Osteocyte (in vitro differentiated cells): ENCODE measurements around the gene PLIN3. TPM values are rescaled to one million over a fixed set of nuclear protein-coding genes. Genes with fewer than 3 reads are reported as not detected.

Experiments
- DNase-seq: peaks from one replicate; pipeline ENCODE4 v3.0.0; 2021; ENCODE audit warnings: mixed read lengths; ENCODE audit not compliant: unreplicated experiment; ENCODE audit errors: extremely low spot score
- H3K27ac Mint-ChIP-seq: one replicate; pipeline ENCODE4 v1.8.0; 2021; ENCODE audit warnings: mild to moderate bottlenecking, mixed read lengths; ENCODE audit not compliant: unreplicated experiment
- H3K27me3 Mint-ChIP-seq: one replicate; pipeline ENCODE4 v1.8.0; 2021; ENCODE audit warnings: mixed read lengths; ENCODE audit not compliant: unreplicated experiment
- H3K36me3 Mint-ChIP-seq: one replicate; pipeline ENCODE4 v1.8.0; 2021; ENCODE audit warnings: mixed read lengths; ENCODE audit not compliant: unreplicated experiment
- H3K4me1 Mint-ChIP-seq: one replicate; pipeline ENCODE4 v1.8.0; 2021; ENCODE audit warnings: mixed read lengths; ENCODE audit not compliant: unreplicated experiment
- H3K4me3 Mint-ChIP-seq: one replicate; pipeline ENCODE4 v1.8.0; 2021; ENCODE audit warnings: mild to moderate bottlenecking, moderate library complexity, mixed read lengths; ENCODE audit not compliant: unreplicated experiment
- H3K9me3 Mint-ChIP-seq: one replicate; pipeline ENCODE4 v1.8.0; 2021; ENCODE audit warnings: mixed read lengths; ENCODE audit not compliant: unreplicated experiment
- CTCF ChIP-seq: fragments of 200-600 bp; sonication (generic); IDR thresholded peaks from 2 replicates; pipeline ENCODE4 v1.5.0; 2021; ENCODE audit warnings: antibody characterized with exemption, mild to moderate bottlenecking, moderate library complexity
- total RNA-seq: library from RNA; stranded (reverse); gene quantifications from 2 replicates; pipeline ENCODE4 v1.2.1, GENCODE V29; 2021

The PLIN3 gene
- total RNA-seq, 1 donor from 2014 or later = 77.8 TPM

- Mint-ChIP-seq H3K4me3 (peak within 1 kb of the TSS; percentile 72), H3K27me3 (peaks cover 3% of the 10 kb centered on the region), H3K4me1 (peaks cover 18% of the 10 kb centered on the region), H3K27ac (peak within 1 kb of the TSS; percentile 59), H3K9me3 (no peaks in the 10 kb centered on the region), H3K36me3 (peaks cover 9% of the 10 kb centered on the region)
- TF ChIP-seq CTCF = peak; percentile 99
- peak; percentile 99 for DNase-seq
These were observed 76.1 kb downstream of the PLIN3 start, which contains the start of gene FEM1A for GRCh38 chr19:4791183-4792018. TSS of gene FEM1A (plus strand) at chr19:4791734. CDS start at chr19:4791855, 121 bp downstream.

Other genes starting within 250 kb of the PLIN3 start
- gene TNFAIP8L1, start 228.2 kb downstream of the PLIN3 start, total RNA-seq = 5.8 and 5.9 TPM in 2 replicates
- 95.4 and 103 TPM in 2 replicates for gene MYDGF, start 197.3 kb downstream of the PLIN3 start, total RNA-seq
- 45.6 and 54.8 TPM in 2 replicates for gene DPP9, start 143.8 kb downstream of the PLIN3 start, total RNA-seq
- 12.0 and 13.2 TPM in 2 replicates for gene FEM1A, start 75.9 kb downstream of the PLIN3 start, total RNA-seq
- 6.2 and 6.6 TPM in 2 replicates for gene TICAM1, start 36.0 kb downstream of the PLIN3 start, total RNA-seq
- not detected in 2 replicates for gene ARRDC5, start 35.2 kb upstream of the PLIN3 start, total RNA-seq
- 20.2 and 20.7 TPM in 2 replicates for gene UHRF1, start 41.8 kb upstream of the PLIN3 start, total RNA-seq
- gene KDM4B, start 101.4 kb upstream of the PLIN3 start, total RNA-seq = 48.4 and 49.0 TPM in 2 replicates